Mesenchymal stem cell (in vitro differentiated cells and primary cell): ENCODE measurements around the gene FAM120B. TPM values are rescaled to one million over a fixed set of nuclear protein-coding genes. Genes with fewer than 3 reads are reported as not detected.

Experiments used
- DNase-seq: peaks from one replicate; pipeline ENCODE4 v3.0.0-alpha.2; 2013
- H2AFZ ChIP-seq: one replicate; pipeline ENCODE4 v1.6.1; 2013; ENCODE audit warnings: low read depth, mild to moderate bottlenecking, control low read depth, inconsistent platforms, low read length, moderate library complexity
- H2AK5ac ChIP-seq: 2 replicates; pipeline ENCODE4 v1.6.1; 2013; ENCODE audit warnings: low read length, moderate library complexity, mild to moderate bottlenecking, inconsistent platforms; ENCODE audit not compliant: severe bottlenecking
- H2BK120ac ChIP-seq: one replicate; pipeline ENCODE4 v1.6.1; 2013; ENCODE audit warnings: low read depth, mild to moderate bottlenecking, inconsistent platforms, low read length, moderate library complexity
- H2BK12ac ChIP-seq, 2 experiments: one replicate each; pipeline ENCODE4 v1.6.1; 2013; ENCODE audit warnings: inconsistent platforms in 2 of 2, low read length in 2 of 2, mild to moderate bottlenecking in 2 of 2, moderate library complexity in 2 of 2, control low read depth in 1 of 2
- H2BK15ac ChIP-seq: one replicate; pipeline ENCODE4 v1.6.1; 2013; ENCODE audit warnings: mild to moderate bottlenecking, low read depth, inconsistent platforms; ENCODE audit not compliant: poor library complexity, severe bottlenecking
- H2BK5ac ChIP-seq: 2 replicates; pipeline ENCODE4 v1.6.1; 2013; ENCODE audit warnings: low read depth, mild to moderate bottlenecking, low read length, control low read depth, inconsistent platforms; ENCODE audit not compliant: poor library complexity, severe bottlenecking
- H3K14ac ChIP-seq, 2 experiments: one replicate each; pipeline ENCODE4 v1.6.1; 2013; ENCODE audit warnings: inconsistent platforms in 2 of 2, low read length in 2 of 2, control low read depth in 1 of 2, mild to moderate bottlenecking in 1 of 2, moderate library complexity in 1 of 2
- H3K18ac ChIP-seq, 2 experiments: one replicate each; pipeline ENCODE4 v1.6.1; 2013; ENCODE audit warnings: inconsistent platforms in 2 of 2, low read length in 2 of 2, control low read depth in 1 of 2, low read depth in 1 of 2, mild to moderate bottlenecking in 1 of 2
- H3K23ac ChIP-seq, 2 experiments: one replicate each; pipeline ENCODE4 v1.6.1; 2013; ENCODE audit warnings: inconsistent platforms in 2 of 2, low read length in 2 of 2, mild to moderate bottlenecking in 2 of 2, moderate library complexity in 2 of 2, control low read depth in 1 of 2
- H3K27ac ChIP-seq: 2 replicates; pipeline ENCODE4 v1.5.1; 2013; ENCODE audit warnings: mild to moderate bottlenecking, moderate library complexity, low read length, control low read depth, inconsistent platforms; ENCODE audit not compliant: poor library complexity, severe bottlenecking
- H3K27me3 ChIP-seq, 2 experiments: 2 replicates each; pipeline versions ENCODE4 v1.6.1 to v1.7.0; 2013; ENCODE audit warnings: low read length in 2 of 2, mild to moderate bottlenecking in 2 of 2, moderate library complexity in 2 of 2, control low read depth in 1 of 2, inconsistent platforms in 1 of 2; ENCODE audit not compliant: control insufficient read depth in 1 of 2, insufficient read depth in 1 of 2
- H3K36me3 ChIP-seq, 2 experiments: 2 replicates each; pipeline versions ENCODE4 v1.6.1 to v1.7.0; 2013; ENCODE audit warnings: low read length in 2 of 2, control low read depth in 1 of 2, inconsistent platforms in 1 of 2, low read depth in 1 of 2, mild to moderate bottlenecking in 1 of 2; ENCODE audit not compliant: insufficient read depth in 2 of 2, control insufficient read depth in 1 of 2
- H3K4ac ChIP-seq, 2 experiments: one replicate each; pipeline ENCODE4 v1.6.1; 2013; ENCODE audit warnings: inconsistent platforms in 2 of 2, low read length in 2 of 2, mild to moderate bottlenecking in 2 of 2, moderate library complexity in 2 of 2, control low read depth in 1 of 2, low read depth in 1 of 2
- H3K4me1 ChIP-seq: 2 replicates; pipeline ENCODE4 v1.6.1; 2013; ENCODE audit warnings: low read depth, low read length, control low read depth; ENCODE audit not compliant: control insufficient read depth, insufficient read depth
- H3K4me2 ChIP-seq: 2 replicates; pipeline ENCODE4 v1.6.1; 2013; ENCODE audit warnings: low read length, mild to moderate bottlenecking, inconsistent platforms; ENCODE audit not compliant: poor library complexity, severe bottlenecking
- H3K4me3 ChIP-seq, 2 experiments: 2 replicates each; pipeline versions ENCODE4 v1.5.1 to v1.7.0; 2013; ENCODE audit warnings: low read length in 2 of 2, mild to moderate bottlenecking in 2 of 2, control low read depth in 1 of 2, low read depth in 1 of 2; ENCODE audit not compliant: insufficient read depth in 1 of 2
- H3K79me1 ChIP-seq: replicated peaks from 2 replicates; pipeline ENCODE4 v1.6.1; 2013; ENCODE audit warnings: mild to moderate bottlenecking, control low read depth, low read length, inconsistent platforms; ENCODE audit not compliant: poor library complexity, severe bottlenecking
- H3K9ac ChIP-seq: 2 replicates; pipeline ENCODE4 v1.7.0; 2013; ENCODE audit warnings: mild to moderate bottlenecking, low read length, moderate library complexity
- H3K9me3 ChIP-seq: 2 replicates; pipeline ENCODE4 v1.7.0; 2013; ENCODE audit warnings: mild to moderate bottlenecking, low read length; ENCODE audit not compliant: control insufficient read depth
- H4K8ac ChIP-seq: one replicate; pipeline ENCODE4 v1.6.1; 2013; ENCODE audit warnings: inconsistent platforms, mild to moderate bottlenecking, low read length, moderate library complexity
- H4K91ac ChIP-seq: one replicate; pipeline ENCODE4 v1.6.1; 2013; ENCODE audit warnings: mild to moderate bottlenecking, low read length, inconsistent platforms
- WGBS: methylation state at CpG from one replicate; pipeline ENCODE4 v1.1.7; 2013; ENCODE audit warnings: mixed read lengths; 5-methylcytosine and 5-hydroxymethylcytosine counted together
- polyA plus RNA-seq, 2 experiments: library from polyadenylated mRNA; stranded (reverse); fragments of 200-250 nt; gene quantifications; one replicate each; pipeline ENCODE4 v1.2.3, GENCODE V29; 2013

Gene FAM120B
- 17.6 TPM for polyA plus RNA-seq (2013, experiment 1 of 2)
- polyA plus RNA-seq (2013, experiment 2 of 2): 17.4 TPM

- Histone ChIP-seq H4K8ac (peak within 1 kb of the TSS; percentile 98), H3K79me1 (peaks cover 11% of the 10 kb centered on the region), H2AFZ (peak within 1 kb of the TSS; percentile 94), H2BK12ac (peak within 1 kb of the TSS in 1 of 2 experiments; percentile 72), H3K4ac (peak within 1 kb of the TSS; percentile 85 to 86), H3K27me3 (no peaks in the 10 kb centered on the region), H3K4me2 (peak within 1 kb of the TSS; percentile 84), H3K23ac (peak within 1 kb of the TSS in 1 of 2 experiments; percentile 79), H3K36me3 (peaks cover 0 to 10% of the 10 kb centered on the region in 2 experiments), H3K9me3 (no peaks in the 10 kb centered on the region), H4K91ac (peak within 1 kb of the TSS; percentile 98), H2AK5ac (peak within 1 kb of the TSS; percentile 72), H3K18ac (peak within 1 kb of the TSS; percentile 85 to 94), H3K27ac (no peak within 1 kb of the TSS), H2BK5ac (no peak within 1 kb of the TSS), H3K9ac (peak within 1 kb of the TSS; percentile 98), H2BK120ac (peak within 1 kb of the TSS; percentile 4), H3K4me3 (peak within 1 kb of the TSS; percentile 97 to 99), H2BK15ac (peak within 1 kb of the TSS; percentile 44), H3K14ac (peak within 1 kb of the TSS in 1 of 2 experiments; percentile 99), H3K4me1 (peaks cover 13% of the 10 kb centered on the region)
- peak; percentile 94 for DNase-seq
- under 1% methylated on average over 76 of the region's 97 CpGs for WGBS
Measured at GRCh38 chr6:170306324-170307079, at the start of gene FAM120B. Gene FAM120B (plus strand): TSS chr6:170306758. CDS start chr6:170317391, 10,633 bp downstream.

GRCh38 chr6:170257376-170257775, 49.2 kb upstream of the FAM120B start:
- no peak overlapping the region for H2BK15ac ChIP-seq
- H3K4me1 ChIP-seq: peaks cover 3% of the 10 kb centered on the region
- H3K9ac ChIP-seq: no peak overlapping the region
- H2AFZ ChIP-seq: no peak overlapping the region
- H3K9me3 ChIP-seq: no peaks in the 10 kb centered on the region
- H2BK5ac ChIP-seq: no peak overlapping the region
- no peak overlapping the region for H4K91ac ChIP-seq
- H3K36me3 ChIP-seq: no peaks in the 10 kb centered on the region
- no peak overlapping the region for H3K23ac ChIP-seq
- H3K18ac ChIP-seq: no peak overlapping the region
- H2AK5ac ChIP-seq: no peak overlapping the region
- H3K4ac ChIP-seq: no peak overlapping the region
- H3K79me1 ChIP-seq: no peaks in the 10 kb centered on the region
- no peak overlapping the region for H3K14ac ChIP-seq
- no peak overlapping the region for H3K4me3 ChIP-seq
- no peak overlapping the region for H2BK12ac ChIP-seq
- H4K8ac ChIP-seq: no peak overlapping the region
- WGBS: 71% methylated on average over 4 of the region's 4 CpGs
- H3K27ac ChIP-seq: no peak overlapping the region
- DNase-seq: no peak
- H3K4me2 ChIP-seq: no peak overlapping the region
- peaks cover 15 to 44% of the 10 kb centered on the region in 2 experiments for H3K27me3 ChIP-seq
- H2BK120ac ChIP-seq: no peak overlapping the region

DNA sequence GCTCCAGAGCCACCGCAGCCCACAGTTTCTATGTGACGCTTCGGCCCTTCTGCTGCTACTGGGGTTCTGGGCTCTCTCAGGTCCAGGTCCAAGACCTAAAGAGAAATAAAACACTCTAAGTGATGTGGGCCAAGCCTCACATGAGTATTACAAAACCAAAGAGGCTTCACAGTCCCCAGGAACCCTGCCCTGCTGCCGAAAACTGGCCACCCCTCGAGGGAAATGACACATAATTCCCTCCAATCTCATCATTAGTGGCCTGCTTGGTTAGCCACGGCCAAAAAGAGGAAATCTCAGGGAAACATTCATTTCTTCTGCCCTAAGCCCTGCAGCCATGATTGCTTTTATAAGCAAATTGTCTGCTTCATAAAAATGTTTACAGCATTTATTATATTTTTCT, 48.2 kb upstream of the FAM120B start:
- WGBS: 91% methylated on average over 6 of the region's 6 CpGs
- H2AK5ac ChIP-seq: no peak overlapping the region
- no peak overlapping the region for H3K4ac ChIP-seq
- H3K27ac ChIP-seq: no peak overlapping the region
- H3K23ac ChIP-seq: no peak overlapping the region
- no peaks in the 10 kb centered on the region for H3K36me3 ChIP-seq
- peaks cover 16 to 43% of the 10 kb centered on the region in 2 experiments for H3K27me3 ChIP-seq
- H2AFZ ChIP-seq: no peak overlapping the region
- H3K4me3 ChIP-seq: no peak overlapping the region
- H3K4me1 ChIP-seq: peaks cover 3% of the 10 kb centered on the region
- no peak overlapping the region for H4K91ac ChIP-seq
- no peak overlapping the region for H2BK120ac ChIP-seq
- no peak overlapping the region for H3K9ac ChIP-seq
- H4K8ac ChIP-seq: no peak overlapping the region
- no peak overlapping the region for H3K4me2 ChIP-seq
- no peak for DNase-seq
- no peaks in the 10 kb centered on the region for H3K9me3 ChIP-seq
- H3K18ac ChIP-seq: no peak overlapping the region
- no peak overlapping the region for H2BK12ac ChIP-seq
- H3K14ac ChIP-seq: no peak overlapping the region
- H3K79me1 ChIP-seq: no peaks in the 10 kb centered on the region
- H2BK15ac ChIP-seq: no peak overlapping the region
- no peak overlapping the region for H2BK5ac ChIP-seq

- no peak overlapping the region for H3K23ac ChIP-seq
- no peak overlapping the region for H2BK15ac ChIP-seq
- no peak overlapping the region for H3K4ac ChIP-seq
- DNase-seq: no peak
- H4K8ac ChIP-seq: no peak overlapping the region
- H2BK120ac ChIP-seq: no peak overlapping the region
- H3K9me3 ChIP-seq: no peaks in the 10 kb centered on the region
- H3K4me1 ChIP-seq: peaks cover 3% of the 10 kb centered on the region
- H3K27ac ChIP-seq: no peak overlapping the region
- H3K27me3 ChIP-seq: peaks cover 8 to 43% of the 10 kb centered on the region in 2 experiments
- no peak overlapping the region for H2AFZ ChIP-seq
- no peak overlapping the region for H2BK12ac ChIP-seq
- H3K36me3 ChIP-seq: no peaks in the 10 kb centered on the region
- H2AK5ac ChIP-seq: no peak overlapping the region
- 73% methylated on average over 5 of the region's 5 CpGs for WGBS
- H3K4me3 ChIP-seq: no peak overlapping the region
- H2BK5ac ChIP-seq: no peak overlapping the region
- no peak overlapping the region for H4K91ac ChIP-seq
- no peak overlapping the region for H3K18ac ChIP-seq
- no peak overlapping the region for H3K4me2 ChIP-seq
- H3K79me1 ChIP-seq: no peaks in the 10 kb centered on the region
- H3K14ac ChIP-seq: no peak overlapping the region
- no peak overlapping the region for H3K9ac ChIP-seq
Measured at GRCh38 chr6:170259278-170259677, 47.3 kb upstream of the FAM120B start.
